Activated CD4-positive, alpha-beta memory T cell treated with anti-CD3 and anti-CD28 coated beads, Interleukin-2, amount 10 ng/mL, durations not matched to agents 7 days and 5 days (primary cell): ENCODE results near the gene RCOR2. TPM values are rescaled to one million over a fixed set of nuclear protein-coding genes. Genes with fewer than 3 reads are reported as not detected.
A peak's percentile ranks its signal among the peaks of the same experiment; 100 is the strongest.

Experiments
- CTCF ChIA-PET: fragments of 350-600 bp; sonication (Branson Sonifier 250); formaldehyde crosslinking; loops from one replicate; lab custom pipeline; 2021; ENCODE audit warnings: antibody characterized with exemption, inconsistent platforms; lab: Charles Lee
- POLR2A ChIA-PET: fragments of 350-600 bp; sonication (Branson Sonifier 250); formaldehyde crosslinking; loops from one replicate; lab custom pipeline; 2021; ENCODE audit warnings: antibody characterized with exemption; lab: Charles Lee
- DNase-seq: peaks from one replicate; pipeline ENCODE4 v3.0.0-alpha.2; 2020
- H3K27ac Mint-ChIP-seq: one replicate; pipeline ENCODE4 v1.8.0; 2021; ENCODE audit warnings: mild to moderate bottlenecking, mixed read lengths
- H3K27me3 Mint-ChIP-seq: one replicate; pipeline ENCODE4 v1.8.0; 2021; ENCODE audit warnings: mixed read lengths
- H3K36me3 Mint-ChIP-seq: one replicate; pipeline ENCODE4 v1.8.0; 2021; ENCODE audit warnings: low read depth, mixed read lengths
- H3K4me1 Mint-ChIP-seq: one replicate; pipeline ENCODE4 v1.8.0; 2021; ENCODE audit warnings: mixed read lengths
- H3K4me3 Mint-ChIP-seq: one replicate; pipeline ENCODE4 v1.8.0; 2021; ENCODE audit warnings: mild to moderate bottlenecking, mixed read lengths
- H3K9me3 Mint-ChIP-seq: one replicate; pipeline ENCODE4 v1.8.0; 2021; ENCODE audit warnings: mixed read lengths
- total RNA-seq, 2 experiments: library from RNA; stranded (reverse); gene quantifications; one replicate each; pipeline ENCODE4 v1.2.3, GENCODE V29; 2021

The RCOR2 gene
- total RNA-seq, 2 experiments from 2014 or later: not detected

- no peak for DNase-seq
- ChIA-PET POLR2A (no interaction called here), CTCF (interaction anchor here (1.2 to 1.3 kb wide), 2 partner anchors 14 to 60 kb away, joined by 3 to 4 read pairs; no protein-coding TSS in a partner anchor)
- Mint-ChIP-seq H3K27ac (no peak overlapping the region), H3K4me1 (peaks cover 11% of the 10 kb centered on the region), H3K9me3 (no peaks in the 10 kb centered on the region), H3K27me3 (no peaks in the 10 kb centered on the region), H3K36me3 (peaks cover 81% of the 10 kb centered on the region), H3K4me3 (no peak overlapping the region)
Measured at GRCh38 chr11:63897459-63898146, 19.4 kb downstream of the RCOR2 start.

- ChIA-PET POLR2A (no interaction called here), CTCF (no interaction called here)
- H3K4me3 Mint-ChIP-seq: no peak overlapping the region
- no peak overlapping the region for H3K27ac Mint-ChIP-seq
- H3K4me1 Mint-ChIP-seq: peaks cover 25% of the 10 kb centered on the region
- H3K27me3 Mint-ChIP-seq: no peaks in the 10 kb centered on the region
- no peaks in the 10 kb centered on the region for H3K9me3 Mint-ChIP-seq
- peaks cover 79% of the 10 kb centered on the region for H3K36me3 Mint-ChIP-seq
- DNase-seq: no peak
Measured at GRCh38 chr11:63896071-63896470, 20.9 kb downstream of the RCOR2 start.

- ChIA-PET POLR2A (no interaction called here), CTCF (interaction anchor here (0.6 to 1.4 kb wide), 3 partner anchors 52 to 154 kb away, joined by 3 to 5 read pairs (median 4); no protein-coding TSS in a partner anchor)
- Mint-ChIP-seq H3K27me3 (no peaks in the 10 kb centered on the region), H3K9me3 (no peaks in the 10 kb centered on the region), H3K36me3 (peaks cover 73% of the 10 kb centered on the region), H3K27ac (no peak overlapping the region), H3K4me1 (peaks cover 52% of the 10 kb centered on the region), H3K4me3 (no peak overlapping the region)
- no peak for DNase-seq
Measured at GRCh38 chr11:63893355-63893754, 23.6 kb downstream of the RCOR2 start.

DNA sequence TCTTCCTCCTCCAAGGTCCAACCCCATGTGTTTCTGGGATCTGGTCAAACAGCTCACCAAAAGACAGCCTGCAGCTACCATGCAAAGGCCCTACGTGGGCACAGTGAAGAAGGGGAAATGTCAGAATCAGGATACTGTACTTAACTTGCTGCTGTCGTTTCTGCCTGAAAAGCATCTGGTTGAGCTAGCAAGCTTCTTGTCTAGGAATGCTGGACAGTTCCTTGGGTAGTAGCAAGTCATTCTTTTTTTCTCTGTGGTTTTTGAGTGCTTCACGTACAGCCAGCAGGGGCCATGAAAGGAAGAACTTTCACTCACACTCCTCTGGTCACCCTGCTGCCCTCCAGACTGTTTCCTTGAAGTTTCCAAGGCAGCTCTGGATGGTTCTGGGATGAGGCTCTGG, 24.7 kb downstream of the RCOR2 start:
- peaks cover 64% of the 10 kb centered on the region for H3K4me1 Mint-ChIP-seq
- DNase-seq: no peak
- POLR2A ChIA-PET: interaction anchor here (0.9 to 2.1 kb wide), 7 partner anchors 16 to 78 kb away, joined by 3 to 13 read pairs (median 4); partner anchors contain the start of gene MARK2
- peaks cover 62% of the 10 kb centered on the region for H3K36me3 Mint-ChIP-seq
- no peak overlapping the region for H3K27ac Mint-ChIP-seq
- H3K9me3 Mint-ChIP-seq: no peaks in the 10 kb centered on the region
- CTCF ChIA-PET: interaction anchor here (1.0 to 1.6 kb wide), 5 partner anchors 20 to 56 kb away, joined by 3 to 5 read pairs (median 4); no protein-coding TSS in a partner anchor
- H3K27me3 Mint-ChIP-seq: no peaks in the 10 kb centered on the region
- H3K4me3 Mint-ChIP-seq: no peak overlapping the region

GRCh38 chr11:63890368-63890767, 26.6 kb downstream of the RCOR2 start:
- Mint-ChIP-seq H3K27ac (peak overlapping the region; percentile 24), H3K9me3 (no peaks in the 10 kb centered on the region), H3K27me3 (no peaks in the 10 kb centered on the region), H3K36me3 (peaks cover 45% of the 10 kb centered on the region), H3K4me1 (peaks cover 62% of the 10 kb centered on the region), H3K4me3 (peak overlapping the region; percentile 12)
- ChIA-PET POLR2A (interaction anchor here (0.7 to 2.7 kb wide), 5 partner anchors 18 to 52 kb away, joined by 3 to 13 read pairs (median 5); no protein-coding TSS in a partner anchor), CTCF (interaction anchor here (1.1 to 1.3 kb wide), 3 partner anchors 52 to 55 kb away, joined by 3 to 4 read pairs (median 3); partner anchors contain the start of gene MARK2)
- no peak for DNase-seq

DNA sequence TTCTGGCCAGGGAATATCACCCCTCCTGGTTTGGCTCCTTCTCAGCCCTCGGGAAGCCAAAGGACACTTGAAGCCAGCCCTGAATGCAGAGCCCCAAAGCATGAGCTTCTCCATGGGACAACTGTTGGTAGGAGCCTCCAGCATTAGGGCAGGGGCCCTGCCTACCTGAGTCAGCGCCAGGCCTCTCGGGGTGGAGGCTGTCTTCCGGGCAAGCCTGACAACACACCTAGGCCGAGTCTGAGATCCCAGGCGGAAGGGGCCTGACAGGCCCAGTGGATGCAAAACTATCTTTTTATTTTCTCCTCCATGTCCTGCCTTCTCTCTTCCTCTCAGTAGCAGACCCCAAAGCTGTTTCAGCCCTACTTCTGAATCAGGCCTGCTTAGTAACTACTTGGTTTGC, 27.6 kb downstream of the RCOR2 start:
- Mint-ChIP-seq H3K27ac (peak overlapping the region; percentile 93), H3K4me1 (peaks cover 67% of the 10 kb centered on the region), H3K36me3 (peaks cover 45% of the 10 kb centered on the region), H3K4me3 (peak overlapping the region; percentile 93), H3K9me3 (no peaks in the 10 kb centered on the region), H3K27me3 (no peaks in the 10 kb centered on the region)
- ChIA-PET POLR2A (interaction anchor here (1.7 to 2.7 kb wide), 3 partner anchors 12 to 20 kb away, joined by 4 to 13 read pairs (median 5); no protein-coding TSS in a partner anchor), CTCF (interaction anchor here (0.8 to 2.8 kb wide), 4 partner anchors 36 to 260 kb away, joined by 3 to 15 read pairs (median 3); partner anchors contain the start of gene MARK2)
- DNase-seq: no peak

DNA sequence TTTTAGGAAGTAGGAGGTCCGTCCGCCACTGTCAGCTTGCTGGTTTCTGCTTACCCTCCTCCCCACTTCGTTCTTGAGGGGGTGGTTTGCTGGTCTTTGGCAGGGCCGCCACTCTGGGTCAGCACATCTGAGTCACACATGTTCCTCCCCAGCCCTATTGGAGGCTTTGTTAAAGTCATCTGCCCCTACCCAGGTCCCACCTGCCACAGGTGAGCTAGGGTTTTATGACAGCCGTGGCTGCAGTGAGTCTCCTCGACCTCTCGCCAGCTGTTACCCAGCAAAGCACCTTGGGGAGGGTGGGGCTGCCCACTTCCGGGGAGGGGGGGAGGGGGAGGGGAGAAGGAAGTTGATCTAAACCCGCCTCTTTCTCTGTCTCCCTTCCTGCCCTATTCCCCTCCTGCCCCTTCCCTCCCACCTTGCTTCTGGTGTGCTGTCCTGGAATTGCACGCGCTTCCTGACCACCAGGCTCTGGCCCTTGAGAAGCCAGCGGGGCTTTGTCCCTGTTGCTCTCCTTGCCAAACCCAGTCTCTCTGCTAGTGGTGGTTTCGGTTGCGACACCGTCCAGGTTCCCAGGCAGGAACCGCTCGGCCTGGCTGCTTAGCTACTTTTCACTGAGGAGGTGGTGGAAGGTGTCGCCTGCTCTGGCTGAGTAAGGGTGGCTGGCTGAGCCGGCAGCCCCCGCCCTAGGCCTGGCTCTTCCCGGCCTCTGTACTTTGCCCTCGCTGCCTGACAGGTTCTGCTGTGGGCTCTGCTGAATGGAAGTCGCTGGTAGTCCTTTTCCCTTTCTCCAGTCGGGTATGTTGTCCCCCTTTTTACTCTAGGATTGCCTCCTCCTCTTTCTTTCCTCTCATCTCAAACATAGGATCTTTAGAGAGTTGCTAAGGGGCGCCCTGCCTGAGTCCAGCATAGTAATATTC, 28.5 kb downstream of the RCOR2 start:
- ChIA-PET POLR2A (interaction anchor here (1.0 to 2.0 kb wide), 12 partner anchors 10 to 1134 kb away, joined by 3 to 14 read pairs (median 4); partner anchors contain the start of genes COX8A, MARK2, STIP1 and ZBTB3), CTCF (interaction anchor here (0.8 to 2.8 kb wide), 6 partner anchors 19 to 261 kb away, joined by 3 to 15 read pairs (median 7); partner anchors contain the start of gene MARK2)
- H3K36me3 Mint-ChIP-seq: peaks cover 40% of the 10 kb centered on the region
- no peaks in the 10 kb centered on the region for H3K27me3 Mint-ChIP-seq
- peaks cover 75% of the 10 kb centered on the region for H3K4me1 Mint-ChIP-seq
- H3K4me3 Mint-ChIP-seq: peak overlapping the region; percentile 93
- DNase-seq: peak; percentile 79
- no peaks in the 10 kb centered on the region for H3K9me3 Mint-ChIP-seq
- peak overlapping the region; percentile 93 for H3K27ac Mint-ChIP-seq

DNA sequence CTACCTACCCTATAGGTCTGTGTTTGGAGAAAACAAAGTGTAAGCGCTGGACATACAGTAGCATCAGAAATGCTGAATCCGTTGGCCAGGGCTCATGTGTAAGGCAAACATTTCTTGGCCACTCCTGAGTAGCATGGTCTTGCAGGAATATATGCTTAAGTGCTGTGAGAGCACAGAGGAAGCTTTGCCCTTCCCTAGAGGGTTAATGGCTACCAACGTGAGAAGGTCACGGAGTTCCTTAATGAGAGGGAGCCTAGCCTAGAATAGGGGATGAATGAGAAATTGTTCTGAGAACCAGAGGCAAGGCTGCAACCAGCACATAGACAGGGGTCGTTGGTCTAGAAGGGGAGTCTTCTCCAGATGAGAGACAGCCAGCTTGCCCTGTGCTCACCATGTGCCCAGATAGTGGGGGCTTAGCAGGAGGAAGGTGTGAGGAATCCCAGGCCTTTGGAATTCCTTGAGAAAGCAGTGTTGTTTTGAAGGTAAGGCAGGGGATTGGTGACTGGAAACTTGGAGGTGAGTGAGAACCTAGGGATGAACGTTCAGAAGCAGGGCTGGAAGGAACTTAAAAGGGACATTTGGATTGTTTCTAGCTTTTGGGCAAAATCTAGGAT, 29.5 kb downstream of the RCOR2 start:
- Mint-ChIP-seq H3K4me1 (peaks cover 76% of the 10 kb centered on the region), H3K36me3 (peaks cover 37% of the 10 kb centered on the region), H3K27me3 (no peaks in the 10 kb centered on the region), H3K9me3 (no peaks in the 10 kb centered on the region), H3K27ac (peak overlapping the region; percentile 93), H3K4me3 (peak overlapping the region; percentile 54)
- DNase-seq: no peak
- ChIA-PET POLR2A (interaction anchor here (1.0 to 2.0 kb wide), 13 partner anchors 9 to 298 kb away, joined by 3 to 14 read pairs (median 4); partner anchors contain the start of genes COX8A, MARK2 and STIP1), CTCF (interaction anchor here (1.0 to 2.8 kb wide), 6 partner anchors 13 to 58 kb away, joined by 3 to 15 read pairs (median 8); partner anchors contain the start of gene MARK2)

- H3K27ac Mint-ChIP-seq: no peak overlapping the region
- H3K36me3 Mint-ChIP-seq: peaks cover 18% of the 10 kb centered on the region
- no peak for DNase-seq
- H3K27me3 Mint-ChIP-seq: no peaks in the 10 kb centered on the region
- H3K4me3 Mint-ChIP-seq: no peak overlapping the region
- CTCF ChIA-PET: interaction anchor here (0.8 to 1.4 kb wide), 2 partner anchors 14 to 47 kb away, joined by 3 read pairs; no protein-coding TSS in a partner anchor
- no peaks in the 10 kb centered on the region for H3K9me3 Mint-ChIP-seq
- H3K4me1 Mint-ChIP-seq: peaks cover 58% of the 10 kb centered on the region
- POLR2A ChIA-PET: interaction anchor here (1.2 kb wide), 1 partner anchor 8 kb away, joined by 3 read pairs; no protein-coding TSS in a partner anchor
Measured at GRCh38 chr11:63884196-63884932, 32.6 kb downstream of the RCOR2 start.

DNA sequence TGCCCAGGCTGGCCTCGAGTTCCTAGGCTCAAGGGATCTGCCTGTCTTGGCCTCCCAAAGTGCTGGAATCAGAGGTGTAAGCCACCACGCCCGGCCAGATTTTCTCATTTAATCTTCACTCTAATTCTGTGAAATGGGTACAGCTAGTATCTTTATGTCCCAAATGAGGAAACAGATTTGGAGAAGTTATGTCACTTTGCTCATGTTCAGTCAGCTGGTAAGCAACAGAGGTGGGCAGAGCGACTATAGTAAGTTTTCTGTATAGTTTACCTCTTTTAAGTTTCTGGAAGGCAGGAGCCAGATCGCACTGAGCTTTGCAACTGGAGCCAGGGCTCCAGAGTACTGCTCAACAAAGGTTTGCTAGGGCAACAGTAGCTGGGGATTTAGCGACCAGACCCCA, 33.2 kb downstream of the RCOR2 start:
- Mint-ChIP-seq H3K36me3 (peaks cover 17% of the 10 kb centered on the region), H3K27me3 (no peaks in the 10 kb centered on the region), H3K4me3 (no peak overlapping the region), H3K27ac (no peak overlapping the region), H3K9me3 (no peaks in the 10 kb centered on the region), H3K4me1 (peaks cover 52% of the 10 kb centered on the region)
- DNase-seq: no peak
- ChIA-PET CTCF (interaction anchor here (0.6 to 1.4 kb wide), 4 partner anchors 11 to 51 kb away, joined by 3 read pairs; no protein-coding TSS in a partner anchor), POLR2A (no interaction called here)

- no peak overlapping the region for H3K4me3 Mint-ChIP-seq
- no peak overlapping the region for H3K27ac Mint-ChIP-seq
- DNase-seq: no peak
- H3K27me3 Mint-ChIP-seq: no peaks in the 10 kb centered on the region
- H3K9me3 Mint-ChIP-seq: no peaks in the 10 kb centered on the region
- peaks cover 47% of the 10 kb centered on the region for H3K4me1 Mint-ChIP-seq
- H3K36me3 Mint-ChIP-seq: peaks cover 15% of the 10 kb centered on the region
- POLR2A ChIA-PET: interaction anchor here (0.5 kb wide), 1 partner anchor 20 kb away, joined by 4 read pairs; no protein-coding TSS in a partner anchor
- CTCF ChIA-PET: interaction anchor here (0.6 to 1.4 kb wide), 2 partner anchors 13 to 15 kb away, joined by 3 read pairs; no protein-coding TSS in a partner anchor
Measured at GRCh38 chr11:63882555-63883242, 34.3 kb downstream of the RCOR2 start.
